ENCODE results near the gene FBN1.

FBN1 gene

GRCh38 chr15:48617619-48618018 is 27.9 kb downstream of the FBN1 start:
- DNase-seq: no peak

- no peak for DNase-seq
Observed at GRCh38 chr15:48616216-48616615, 29.3 kb downstream of the FBN1 start.

GRCh38 chr15:48614051-48614450 is 31.5 kb downstream of the FBN1 start:
- DNase-seq: no peak

- no peak for DNase-seq
Observed at GRCh38 chr15:48609486-48609885, 36.0 kb downstream of the FBN1 start.

- no peak for DNase-seq
Observed at GRCh38 chr15:48607846-48608245, 37.7 kb downstream of the FBN1 start.

GRCh38 chr15:48604567-48604966 is 40.9 kb downstream of the FBN1 start:
- no peak for DNase-seq

GRCh38 chr15:48603922-48604321 is 41.6 kb downstream of the FBN1 start:
- no peak for DNase-seq

- no peak for DNase-seq
Observed at GRCh38 chr15:48603123-48603500, 42.4 kb downstream of the FBN1 start.

- peak in 1 of 2 experiments; percentile 19 for DNase-seq
Observed at GRCh38 chr15:48602358-48603122, 43.0 kb downstream of the FBN1 start.

GRCh38 chr15:48601095-48601494 is 44.4 kb downstream of the FBN1 start:
- no peak for DNase-seq

GRCh38 chr15:48596841-48597240 is 48.7 kb downstream of the FBN1 start:
- no peak for DNase-seq

- no peak for DNase-seq
Observed at GRCh38 chr15:48596415-48596814, 49.1 kb downstream of the FBN1 start.

- no peak for DNase-seq
Observed at GRCh38 chr15:48595981-48596380, 49.5 kb downstream of the FBN1 start.

- DNase-seq: no peak
Observed at GRCh38 chr15:48592933-48593332, 52.6 kb downstream of the FBN1 start.

GRCh38 chr15:48592221-48592731 is 53.2 kb downstream of the FBN1 start:
- no peak for DNase-seq

GRCh38 chr15:48590723-48591122 is 54.8 kb downstream of the FBN1 start:
- DNase-seq: no peak

- DNase-seq: no peak
Observed at GRCh38 chr15:48584812-48585563, 60.5 kb downstream of the FBN1 start.

- DNase-seq: no peak
Observed at GRCh38 chr15:48584090-48584811, 61.3 kb downstream of the FBN1 start.

- DNase-seq: no peak
Observed at GRCh38 chr15:48582452-48583247, 62.9 kb downstream of the FBN1 start.

GRCh38 chr15:48581219-48581618 is 64.3 kb downstream of the FBN1 start:
- DNase-seq: no peak

- DNase-seq: no peak
Observed at GRCh38 chr15:48580736-48581135, 64.8 kb downstream of the FBN1 start.

GRCh38 chr15:48579945-48580671 is 65.4 kb downstream of the FBN1 start:
- DNase-seq: no peak
